Muscle of arm (tissue), 12 donors: Measurements from ENCODE around the gene C1orf232. TPM values are rescaled to one million over a fixed set of nuclear protein-coding genes. Genes with fewer than 3 reads are reported as not detected.

Source experiments
- DNase-seq: peaks from one replicate; pipeline ENCODE4 v3.0.0-alpha.2; 2013
- polyA plus RNA-seq, 12 donors: library from polyadenylated mRNA; unstranded; fragments of 120-200 nt; gene quantifications; one replicate each; pipeline ENCODE4 v1.2.1, GENCODE V29; 2013; ENCODE audit not compliant: insufficient read length in 12 of 12

Gene C1orf232
- polyA plus RNA-seq, 12 donors = 0.26 TPM; not detected in 11

GRCh38 chr1:26125382-26125781 is 43.4 kb downstream of the C1orf232 start:
- DNase-seq = no peak

GRCh38 chr1:26124418-26125331 is 44.1 kb downstream of the C1orf232 start:
- DNase-seq = no peak

- DNase-seq = no peak
Observed at GRCh38 chr1:26122988-26123973, 45.5 kb downstream of the C1orf232 start.

GRCh38 chr1:26121854-26122773 is 46.6 kb downstream of the C1orf232 start:
- no peak for DNase-seq

GRCh38 chr1:26119892-26120608 is 48.7 kb downstream of the C1orf232 start:
- DNase-seq = no peak

GRCh38 chr1:26114165-26114927 is 54.4 kb downstream of the C1orf232 start:
- DNase-seq = no peak

Other genes starting within 250 kb of the C1orf232 start
- 100 to 1,000 TPM in 2 of 12 donors, 10 to 100 TPM in 10; 29.4 to 316 (median 79.5) TPM for gene PAFAH2, start 170.9 kb downstream of the C1orf232 start, polyA plus RNA-seq
- gene EXTL1, start 147.2 kb downstream of the C1orf232 start, polyA plus RNA-seq = 1 to 10 TPM in 10 of 12 donors, not detected in 2; 1.3 to 5.8 (median 3.4) TPM
- gene SLC30A2, start 122.8 kb downstream of the C1orf232 start, polyA plus RNA-seq = 1 to 10 TPM in 4 of 12 donors, under 1 TPM in 6, not detected in 2; 0.08 to 1.8 (median 0.78) TPM
- 10 to 100 TPM in 11 of 12 donors, not detected in 1; 13.4 to 57.6 (median 38.9) TPM for gene TRIM63, start 101.3 kb downstream of the C1orf232 start, polyA plus RNA-seq
- gene PDIK1L, start 57.1 kb downstream of the C1orf232 start, polyA plus RNA-seq = 10 to 100 TPM in 1 of 12 donors, 1 to 10 TPM in 10, not detected in 1; 6.7 to 10.3 (median 7.6) TPM
- gene FAM110D, start 9.9 kb downstream of the C1orf232 start, polyA plus RNA-seq = under 1 TPM in 10 of 12 donors, not detected in 2; 0.56 to 0.92 (median 0.77) TPM
- gene ZNF593, start 945 bp upstream of the C1orf232 start, polyA plus RNA-seq = 10 to 100 TPM in 10 of 12 donors, not detected in 2; 11.6 to 18.2 (median 14.3) TPM
- gene ZNF593OS, start 2.9 kb upstream of the C1orf232 start, polyA plus RNA-seq = 1 to 10 TPM in 8 of 12 donors, under 1 TPM in 2, not detected in 2; 0.49 to 2.1 (median 1.3) TPM
- gene CNKSR1, start 8.5 kb upstream of the C1orf232 start, polyA plus RNA-seq = 10 to 100 TPM in 2 of 12 donors, 1 to 10 TPM in 9, not detected in 1; 1.7 to 13.5 (median 2.7) TPM
- under 1 TPM in 1 of 12 donors, not detected in 11; 0.08 TPM for gene CATSPER4, start 21.6 kb upstream of the C1orf232 start, polyA plus RNA-seq
- 10 to 100 TPM in 11 of 12 donors, not detected in 1; 21.0 to 34.8 (median 25.8) TPM for gene CEP85, start 65.2 kb upstream of the C1orf232 start, polyA plus RNA-seq
- 100 to 1,000 TPM in 2 of 12 donors, 10 to 100 TPM in 9, not detected in 1; 44.0 to 158 (median 54.0) TPM for gene SH3BGRL3, start 111.1 kb upstream of the C1orf232 start, polyA plus RNA-seq
- 10 to 100 TPM in 3 of 12 donors, 1 to 10 TPM in 8, not detected in 1; 5.3 to 20.5 (median 7.6) TPM for gene UBXN11, start 137.7 kb upstream of the C1orf232 start, polyA plus RNA-seq
- gene CD52, start 149.0 kb upstream of the C1orf232 start, polyA plus RNA-seq = 10 to 100 TPM in 1 of 12 donors, 1 to 10 TPM in 9, not detected in 2; 1.3 to 40.6 (median 2.1) TPM
- gene CRYBG2, start 185.2 kb upstream of the C1orf232 start, polyA plus RNA-seq = 10 to 100 TPM in 1 of 12 donors, 1 to 10 TPM in 2, under 1 TPM in 1, not detected in 8; 0.28 to 10.2 (median 2.3) TPM
- under 1 TPM in 1 of 12 donors, not detected in 11; 0.48 TPM for gene ZNF683, start 203.8 kb upstream of the C1orf232 start, polyA plus RNA-seq
- under 1 TPM in 2 of 12 donors, not detected in 10; 0.07 to 0.11 TPM for gene LIN28A, start 241.9 kb upstream of the C1orf232 start, polyA plus RNA-seq